NCI-H748 treated with DMSO at 0.1 percent for 48 hours (cell line): ENCODE measurements around the gene CD69.
"Not testable (repeated sequence)": the region's sequence is repeated elsewhere in the genome, so short reads cannot be mapped to it uniquely, and the experiment has no call there.

Source experiments
- DNase-seq: peaks from one replicate; lab custom pipeline; 2025; lab: John Stamatoyannopoulos, UW

Gene CD69

DNA sequence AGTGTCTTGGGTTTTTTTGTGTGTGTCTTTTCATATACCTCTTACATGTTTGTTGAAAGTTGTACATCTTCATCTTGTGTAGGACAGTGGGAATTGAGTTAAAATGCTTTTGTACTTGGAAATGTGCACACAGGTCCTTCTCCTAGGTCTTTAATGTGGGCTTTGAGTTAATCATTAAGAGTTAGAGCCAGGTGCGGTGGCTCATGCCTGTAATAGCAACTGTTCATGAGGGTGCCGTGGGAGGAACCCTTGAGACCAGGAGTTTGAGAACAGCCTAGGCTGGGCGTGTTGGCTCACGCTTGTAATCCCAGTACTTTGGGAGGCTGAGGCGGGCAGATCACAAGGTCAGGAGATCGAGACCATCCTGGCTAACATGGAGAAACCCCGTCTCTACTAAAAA, 41.7 kb downstream of the CD69 start:
- no peak for DNase-seq

DNA sequence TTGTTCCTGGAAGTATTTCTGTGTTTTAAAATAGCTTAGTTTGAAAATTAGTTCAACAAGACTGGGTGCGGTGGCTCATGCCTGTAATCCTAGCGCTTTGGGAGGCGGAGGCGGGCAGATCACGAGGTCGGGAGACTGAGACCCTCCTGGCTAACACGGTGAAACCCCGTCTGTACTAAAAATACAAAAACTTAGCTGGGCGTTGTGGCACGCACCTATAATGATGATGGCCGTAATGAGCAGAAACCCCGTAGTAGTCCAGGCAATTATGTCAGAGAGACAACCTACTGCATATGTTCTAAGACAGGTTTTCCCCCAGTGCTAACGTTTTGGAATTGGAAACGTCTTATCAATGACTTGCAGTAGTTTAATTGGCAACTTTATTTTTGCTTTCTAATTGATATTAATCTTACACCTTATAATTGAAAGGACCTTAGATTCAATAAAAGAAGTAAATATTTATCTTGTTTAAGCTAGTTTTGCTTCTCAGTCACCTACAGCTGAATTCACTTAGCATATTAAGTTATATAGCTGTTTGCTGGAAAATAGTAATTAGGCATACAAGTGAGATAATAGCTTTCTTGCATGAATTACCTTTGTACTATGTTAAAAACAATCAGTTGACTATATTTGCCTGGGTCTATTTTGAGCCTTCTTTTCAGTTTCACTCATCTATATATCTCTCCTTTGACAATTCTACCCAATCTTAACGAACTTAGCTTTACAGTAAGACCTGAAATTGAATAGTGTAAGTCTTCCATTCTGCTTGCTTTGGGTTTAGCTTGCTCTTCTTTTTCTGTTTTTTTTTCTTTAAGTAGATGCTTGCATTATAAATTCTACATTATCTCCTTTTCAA, 43.4 kb downstream of the CD69 start:
- no peak for DNase-seq

DNA sequence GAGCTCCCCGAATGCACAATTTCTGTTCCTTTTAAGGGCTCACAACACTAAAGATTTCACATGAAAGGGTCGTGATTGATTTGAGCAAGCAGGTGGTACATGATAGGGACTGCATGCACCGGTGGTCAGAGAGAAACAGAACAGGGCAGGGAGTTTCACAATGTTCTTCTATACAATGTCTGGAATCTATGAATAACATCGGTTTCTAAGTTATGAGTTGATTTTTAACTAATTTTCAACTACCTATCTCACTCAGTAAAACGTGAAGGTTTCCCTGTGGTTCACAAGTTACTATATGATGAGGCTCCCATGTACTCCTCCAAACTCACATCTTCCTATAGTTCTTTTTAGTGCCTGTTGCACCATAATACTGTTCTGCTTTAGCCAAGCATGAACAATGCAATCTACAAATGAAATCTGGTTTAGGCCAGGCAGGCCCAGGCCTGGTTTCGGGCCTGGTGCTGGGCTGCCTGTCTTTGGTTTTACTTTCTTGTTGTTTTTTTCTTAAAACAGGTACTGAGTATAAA, 47.6 kb downstream of the CD69 start:
- DNase-seq: not testable (repeated sequence)

DNA sequence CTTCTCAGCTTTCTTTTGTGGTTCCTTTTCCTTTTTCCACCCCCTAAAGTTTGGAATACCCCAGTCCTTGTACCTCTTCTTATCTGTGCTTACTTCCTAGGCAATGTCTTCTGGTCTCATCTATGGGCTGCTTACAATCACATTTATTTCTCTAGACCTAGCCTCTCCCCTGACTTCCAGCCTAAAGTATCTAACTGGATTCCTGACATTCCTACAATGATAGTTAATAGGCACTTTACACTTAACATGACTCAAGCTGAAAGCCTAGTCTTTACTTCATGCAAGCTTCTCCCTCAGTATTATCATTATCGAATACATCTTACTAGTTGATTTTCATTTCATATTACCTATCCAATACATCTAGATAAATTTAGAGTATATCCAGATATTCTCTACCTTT, 49.0 kb downstream of the CD69 start:
- no peak for DNase-seq

DNA sequence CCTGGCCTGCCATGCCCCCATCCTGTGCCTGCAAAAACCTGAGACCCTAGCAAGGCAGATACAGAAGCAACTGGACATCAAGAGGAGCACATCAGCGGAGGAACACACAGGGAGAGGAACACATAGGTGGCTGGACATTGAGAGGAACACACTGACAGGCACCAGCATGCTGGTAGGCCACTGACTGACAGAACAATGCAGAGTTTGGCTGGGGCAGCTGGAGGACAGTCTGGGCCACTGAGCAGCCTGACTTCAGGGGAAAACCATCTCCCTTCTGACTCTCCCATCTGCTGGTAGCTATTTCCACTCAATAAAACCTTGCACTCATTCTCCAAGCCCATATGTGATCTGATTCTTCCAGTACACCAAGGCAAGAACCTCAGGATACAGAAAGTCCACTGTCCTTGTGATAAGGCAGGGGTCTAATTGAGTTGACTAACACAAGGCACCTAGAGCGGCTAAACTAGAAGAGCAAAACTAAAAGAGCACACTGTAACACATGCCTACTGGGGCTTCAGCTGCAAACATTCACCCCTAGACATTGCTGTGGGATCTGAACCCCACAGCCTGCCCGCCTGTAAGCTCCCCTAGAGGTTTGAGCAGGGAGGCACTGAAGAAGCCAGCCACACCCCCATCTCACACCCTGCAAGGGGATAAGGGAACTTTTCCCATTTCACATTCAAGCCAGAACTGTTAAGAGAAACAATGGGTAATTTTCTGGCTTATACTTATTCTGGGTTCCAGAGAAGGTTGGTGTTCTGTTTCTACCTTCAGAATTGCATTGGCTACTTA, 49.9 kb downstream of the CD69 start:
- DNase-seq: no peak

DNA sequence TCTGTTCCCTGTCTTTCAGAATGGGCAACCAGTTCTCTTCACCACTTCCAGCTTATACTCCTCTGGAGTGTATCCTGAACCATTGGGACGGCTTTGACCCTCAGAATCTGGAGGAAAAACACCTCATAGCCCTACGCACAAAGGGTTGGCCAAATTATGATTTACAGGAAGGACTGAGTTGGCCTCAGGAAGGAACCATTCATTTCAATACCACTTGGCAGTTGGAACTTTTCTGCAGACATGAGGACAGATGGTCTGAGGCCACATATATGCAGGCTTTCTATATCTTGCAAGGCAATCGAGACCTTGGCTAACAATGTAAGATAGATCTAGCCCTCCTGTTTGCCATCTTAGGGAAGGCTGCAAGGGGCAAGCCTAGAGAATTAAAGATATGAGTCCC, 51.8 kb downstream of the CD69 start:
- DNase-seq: no peak

DNA sequence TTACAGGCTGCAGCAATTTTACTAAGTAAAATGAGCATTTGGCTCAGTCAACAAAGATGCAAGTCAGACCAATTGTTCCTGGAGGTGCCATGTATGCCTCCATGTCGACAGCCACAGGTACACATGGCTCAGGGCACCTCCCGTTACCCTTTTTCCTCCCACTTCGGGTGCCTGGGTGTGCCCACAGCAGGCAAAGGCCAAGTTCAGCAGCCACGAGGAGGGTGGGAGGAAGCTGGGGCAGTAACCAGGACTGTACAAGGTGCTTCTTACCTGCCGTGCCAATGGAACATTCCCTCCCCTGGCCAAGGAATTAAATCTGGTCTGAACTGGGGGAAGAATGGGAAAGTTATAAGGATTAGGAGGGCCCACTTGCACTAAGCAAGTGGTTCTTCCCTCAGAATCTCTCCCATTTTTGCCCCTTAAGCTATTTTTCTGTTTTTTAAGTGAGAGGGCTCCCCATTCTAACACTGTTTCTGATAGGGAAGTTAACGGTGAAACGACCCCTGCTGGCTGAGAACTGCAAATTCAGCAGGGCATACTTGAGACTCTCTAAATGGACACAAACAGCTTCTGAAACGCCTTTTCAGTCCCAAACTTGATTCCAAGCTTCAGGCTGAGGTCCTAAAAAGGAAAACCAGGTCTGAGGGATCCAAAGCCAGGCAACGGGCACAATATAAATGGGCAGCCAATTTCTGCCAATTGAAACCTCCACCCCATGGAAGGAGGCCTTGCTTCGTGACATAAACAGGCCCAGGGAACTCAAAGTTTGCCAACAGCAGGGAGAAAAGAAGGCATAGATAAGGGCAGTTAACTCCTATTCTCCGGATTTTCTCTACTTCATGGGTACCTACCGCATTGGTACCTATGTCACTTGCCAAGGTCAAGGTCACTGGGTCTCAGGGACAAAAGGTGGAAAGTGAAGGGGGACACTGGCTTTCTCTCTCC, 52.6 kb downstream of the CD69 start:
- DNase-seq: peak; percentile 1

DNA sequence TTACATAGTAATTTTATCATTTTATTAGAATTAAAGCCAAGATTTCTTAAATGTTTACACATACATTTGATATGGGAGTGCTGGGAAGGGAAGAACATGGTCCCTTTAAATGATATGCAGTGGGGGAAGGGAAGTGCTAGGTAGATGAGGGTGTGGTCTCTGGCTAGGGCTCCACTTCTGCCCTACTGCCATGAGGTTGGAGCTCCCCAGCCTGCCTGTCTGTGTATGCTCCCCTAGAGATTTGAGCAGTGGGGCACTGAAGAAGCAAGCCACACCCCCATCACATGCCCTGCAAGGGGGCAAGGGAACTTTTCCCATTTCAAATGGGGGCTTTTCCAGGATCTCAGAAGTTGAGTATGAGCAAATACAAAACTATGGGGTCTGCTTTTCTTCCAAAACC, 53.3 kb downstream of the CD69 start:
- DNase-seq: no peak

DNA sequence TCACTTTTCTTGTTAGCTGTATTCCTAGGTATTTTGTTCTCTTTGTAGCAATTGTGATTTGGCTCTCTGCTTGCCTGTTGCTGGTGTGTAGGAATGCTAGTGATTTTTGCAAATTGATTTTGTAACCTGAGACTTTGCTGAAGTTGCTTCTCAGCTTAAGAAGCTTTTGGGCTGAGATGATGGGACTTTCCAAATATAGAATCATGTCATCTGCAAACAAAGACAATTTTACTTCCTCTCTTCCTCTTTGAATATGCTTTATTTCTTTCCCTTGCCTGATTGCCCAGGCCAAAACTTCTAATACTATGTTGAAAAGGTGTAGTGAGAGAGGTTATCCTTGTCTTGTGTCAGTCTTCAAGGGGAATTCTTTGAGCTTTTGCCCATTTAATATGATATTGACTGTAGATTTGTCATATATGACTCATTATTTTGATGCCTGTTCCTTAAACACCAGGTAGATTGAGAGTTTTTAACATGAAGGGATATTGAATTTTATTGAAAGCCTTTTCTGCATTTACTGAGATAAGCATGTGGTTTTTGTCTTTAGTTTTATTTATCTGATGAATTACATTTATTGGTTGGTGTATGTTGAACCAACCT, 54.5 kb downstream of the CD69 start:
- DNase-seq: no peak

DNA sequence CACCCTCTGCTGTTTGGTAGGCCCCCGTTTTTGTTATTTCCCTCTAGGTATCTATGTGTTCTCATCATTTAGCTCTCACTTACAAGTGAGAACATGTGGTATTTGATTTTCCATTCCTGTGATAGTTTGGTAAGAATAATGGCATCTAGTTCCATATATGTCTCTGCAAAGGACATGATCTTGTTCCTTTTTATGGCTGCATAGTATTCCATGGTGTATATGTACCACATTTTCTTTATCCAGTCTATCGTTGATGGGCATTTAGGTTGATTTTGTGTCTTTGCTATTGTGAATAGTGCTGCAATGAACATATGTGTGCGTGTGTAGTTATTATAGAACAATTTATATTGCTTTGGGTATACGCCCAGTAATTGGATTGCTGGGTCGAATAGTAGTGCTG, 56.1 kb downstream of the CD69 start:
- not testable (repeated sequence) for DNase-seq
